HCT116 (cell line): ENCODE data around the gene MICAL1. TPM values are rescaled to one million over a fixed set of nuclear protein-coding genes. Genes with fewer than 3 reads are reported as not detected.

Experiments used
- ATAC-seq: fragments of 200-7000 bp; cut with Tn5 transposase; 2 replicates; pipeline ENCODE4 v1.9.1; 2020; ENCODE audit warnings: mild to moderate bottlenecking, moderate library complexity
- BruUV-seq: library from RNA; stranded (reverse); fragments of 400-500 nt; replicated peaks from 2 replicates; lab custom pipeline; 2021; lab: Mats Ljungman, UMichigan
- CTCF ChIA-PET: fragments of 300-600 bp; sonication (Branson Sonifier 250); formaldehyde crosslinking; loops from one replicate; lab custom pipeline; 2021; ENCODE audit warnings: antibody characterized with exemption; lab: Charles Lee
- POLR2A ChIA-PET: fragments of 300-600, 350-600 bp; sonication (Branson Sonifier 250); formaldehyde crosslinking; loops from one replicate; lab custom pipeline; 2021; ENCODE audit warnings: antibody characterized with exemption; lab: Charles Lee
- RAD21 ChIA-PET, 2 experiments: fragments of 300-600 bp; sonication (Branson Sonifier 250); formaldehyde crosslinking; loops; one replicate each; lab custom pipeline; 2023; ENCODE audit warnings: low total read pairs in 2 of 2; ENCODE audit not compliant: uncharacterized antibody in 2 of 2, unreplicated experiment in 2 of 2, low non-redundant PET in 1 of 2; lab: Charles Lee
- DNase-seq: peaks from one replicate; pipeline ENCODE4 v3.0.0-alpha.2; 2010; ENCODE audit warnings: low read depth, low spot score
- H2AFZ ChIP-seq: fragments of 200-600 bp; shearing (Covaris generic), sonication (generic); 2 replicates; pipeline ENCODE4 v1.6.1; 2017; ENCODE audit warnings: low read depth, mixed run types, mixed read lengths, antibody characterized with exemption, low read length; ENCODE audit not compliant: poor library complexity, severe bottlenecking
- H3K27ac ChIP-seq: 2 replicates; pipeline ENCODE4 v1.5.1; 2012; ENCODE audit warnings: low read depth, low read length
- H3K27me3 ChIP-seq: fragments of 200-600 bp; sonication (generic); 2 replicates; pipeline ENCODE4 v1.6.1; 2016; ENCODE audit warnings: mixed run types, low read length, mixed read lengths; ENCODE audit not compliant: insufficient read depth
- H3K36me3 ChIP-seq, 2 experiments: fragments of 200-500 bp in 1 of 2; fragments of 200-600 bp in 1 of 2; sonication (Bioruptor generic) in 1 of 2; sonication (generic) in 1 of 2; 2 replicates each; pipeline versions ENCODE4 v1.5.1 to v1.6.1; 2014 to 2016; ENCODE audit warnings: low read length in 2 of 2, inconsistent platforms in 1 of 2, mixed read lengths in 1 of 2, mixed run types in 1 of 2; ENCODE audit not compliant: insufficient read depth in 2 of 2, control insufficient read depth in 1 of 2
- H3K4me1 ChIP-seq, 2 experiments: fragments of 200-600 bp in 1 of 2; sonication (generic) in 1 of 2; 2 replicates each; pipeline versions ENCODE4 v1.5.1 to v1.6.1; 2012 to 2017; ENCODE audit warnings: low read length in 2 of 2, inconsistent platforms in 1 of 2, mild to moderate bottlenecking in 1 of 2, mixed read lengths in 1 of 2, mixed run types in 1 of 2, moderate library complexity in 1 of 2; ENCODE audit not compliant: insufficient read depth in 2 of 2, control insufficient read depth in 1 of 2
- H3K4me2 ChIP-seq: fragments of 200-600 bp; sonication (generic); 2 replicates; pipeline ENCODE4 v1.6.1; 2017; ENCODE audit warnings: mixed run types, low read length, mixed read lengths
- H3K4me3 ChIP-seq, 2 experiments: fragments of 200-600 bp in 1 of 2; sonication (generic) in 1 of 2; replicated peaks in 1 of 2; 2 replicates each; pipeline ENCODE4 v1.5.1; 2011 to 2016; ENCODE audit warnings: low read length in 2 of 2, control low read depth in 1 of 2, low read depth in 1 of 2, mild to moderate bottlenecking in 1 of 2, mixed read lengths in 1 of 2, mixed run types in 1 of 2
- H3K79me2 ChIP-seq: fragments of 200-600 bp; sonication (generic); 2 replicates; pipeline ENCODE4 v1.6.1; 2017; ENCODE audit warnings: mild to moderate bottlenecking, mixed run types, low read length, moderate library complexity, mixed read lengths; ENCODE audit not compliant: insufficient read depth
- H3K9ac ChIP-seq: fragments of 200-600 bp; sonication (generic); 2 replicates; pipeline ENCODE4 v1.6.1; 2016; ENCODE audit warnings: low read length, mixed read lengths
- H3K9me2 ChIP-seq: fragments of 200-600 bp; sonication (generic), shearing (Covaris generic); 2 replicates; pipeline ENCODE4 v1.6.1; 2017; ENCODE audit warnings: mixed run types, mild to moderate bottlenecking, moderate library complexity; ENCODE audit not compliant: insufficient read depth
- H3K9me3 ChIP-seq, 2 experiments: fragments of 200-500 bp in 1 of 2; fragments of 200-600 bp in 1 of 2; sonication (Bioruptor generic) in 1 of 2; sonication (generic) in 1 of 2; 2 replicates each; pipeline ENCODE4 v1.6.1; 2014 to 2017; ENCODE audit warnings: low read length in 2 of 2, mixed read lengths in 2 of 2, inconsistent platforms in 1 of 2, low read depth in 1 of 2, mild to moderate bottlenecking in 1 of 2, mixed run types in 1 of 2, moderate library complexity in 1 of 2; ENCODE audit not compliant: control insufficient read depth in 1 of 2, insufficient read depth in 1 of 2
- H4K20me1 ChIP-seq: fragments of 200-600 bp; sonication (generic), shearing (Covaris generic); 2 replicates; pipeline ENCODE4 v1.6.1; 2017; ENCODE audit warnings: mixed run types, mild to moderate bottlenecking, moderate library complexity; ENCODE audit not compliant: insufficient read depth
- ATF3 ChIP-seq: IDR thresholded peaks from 2 replicates; pipeline ENCODE4 v1.6.1; 2012
- EZH2phosphoT487 ChIP-seq: fragments of 200-600 bp; IDR thresholded peaks from 2 replicates; pipeline ENCODE4 v1.6.1; 2018; ENCODE audit warnings: antibody characterized with exemption, borderline replicate concordance
- JUND ChIP-seq: IDR thresholded peaks from 2 replicates; pipeline ENCODE4 v1.6.1; 2012
- RAD21 ChIP-seq: IDR thresholded peaks from 2 replicates; pipeline ENCODE4 v1.6.1; 2012; ENCODE audit warnings: low read depth, mild to moderate bottlenecking
- TCF7L2 ChIP-seq: IDR thresholded peaks from 2 replicates; pipeline ENCODE4 v1.7.0; 2011; ENCODE audit warnings: borderline replicate concordance, inconsistent platforms; ENCODE audit not compliant: insufficient read depth, insufficient read length; ENCODE audit errors: extremely low read depth
- YY1 ChIP-seq: IDR thresholded peaks from 2 replicates; pipeline ENCODE4 v1.6.1; 2011; ENCODE audit warnings: low read length, low read depth, moderate library complexity, mild to moderate bottlenecking; ENCODE audit not compliant: insufficient replicate concordance; ENCODE audit errors: extremely low read depth
- ZBTB33 ChIP-seq: IDR thresholded peaks from 2 replicates; pipeline ENCODE4 v1.6.1; 2011; ENCODE audit warnings: mild to moderate bottlenecking, low read length, moderate library complexity; ENCODE audit not compliant: insufficient replicate concordance; ENCODE audit errors: extremely low read depth
- ZNF274 ChIP-seq: fragments of 200-500 bp; sonication (Bioruptor generic); IDR thresholded peaks from 2 replicates; pipeline ENCODE4 v1.6.1; 2014; ENCODE audit warnings: mild to moderate bottlenecking, low read depth, low read length, inconsistent platforms
- intact Hi-C: fragments of 100-400 bp; cut with micrococcal nuclease; formaldehyde crosslinking; loops from 2 replicates; pipeline ENCODE4 v1.10.0; 2022
- total RNA-seq: library from RNA; stranded (reverse); gene quantifications from one replicate; pipeline ENCODE4 v1.2.1, GENCODE V29; 2021; ENCODE audit not compliant: unreplicated experiment
- TF ChIP-seq, protein P1 (sequence below), 3 experiments: fragments of 200-600 bp in 1 of 3; sonication (generic) in 1 of 3; IDR thresholded peaks in 2 of 3; conservative IDR thresholded peaks in 1 of 3; 2 replicates each; pipeline ENCODE4 v1.5.1; 2012 to 2017; ENCODE audit warnings: low read depth in 2 of 3, low read length in 2 of 3, antibody characterized with exemption in 1 of 3, borderline replicate concordance in 1 of 3, control low read depth in 1 of 3, mild to moderate bottlenecking in 1 of 3, mixed read lengths in 1 of 3, mixed run types in 1 of 3, moderate library complexity in 1 of 3; ENCODE audit not compliant: insufficient read depth in 1 of 3

MICAL1 gene
- total RNA-seq, 1 experiment from 2014 or later, result 23.9 TPM

DNA sequence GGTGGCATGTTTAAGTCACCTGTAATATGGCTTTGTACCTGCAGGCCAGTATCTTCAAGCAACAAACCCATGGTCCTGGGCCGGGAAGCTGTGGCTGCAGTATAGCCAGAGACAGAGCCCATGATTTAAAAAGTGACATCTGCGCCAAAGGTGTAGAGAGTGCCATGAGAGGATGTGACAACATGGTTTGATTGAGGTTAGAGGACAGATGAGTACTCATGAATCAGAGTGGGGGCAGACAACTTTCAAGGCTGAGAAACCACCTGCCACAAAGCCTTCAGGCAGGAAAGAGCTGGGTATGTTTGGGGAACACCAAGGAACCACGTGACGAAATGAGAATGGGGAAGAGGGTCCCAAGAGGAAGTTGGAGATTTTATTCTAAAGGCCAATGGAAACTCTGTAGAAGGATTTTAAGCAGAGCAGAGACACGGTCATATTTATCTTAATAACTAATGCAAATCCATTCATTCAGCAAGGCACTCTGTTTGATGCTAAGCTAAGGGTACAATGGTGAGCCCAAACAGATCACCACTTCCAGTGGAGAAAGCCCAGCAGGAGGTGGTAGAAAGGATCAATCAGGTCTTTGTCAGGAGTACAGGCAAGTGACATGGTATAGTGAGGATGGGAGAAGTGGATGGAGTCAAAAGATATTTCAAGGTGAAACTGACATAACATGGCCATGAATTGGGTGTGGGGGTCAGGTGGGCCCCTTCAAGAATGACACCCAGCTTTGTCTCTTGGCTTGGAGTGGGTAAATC, 3.4 kb upstream of the MICAL1 start:
- Histone ChIP-seq H3K9me3 (no peaks in the 10 kb centered on the region), H3K4me2 (no peak overlapping the region), H3K36me3 (peaks cover 10 to 12% of the 10 kb centered on the region in 2 experiments; a peak in 3 of 4 replicates), H2AFZ (no peak overlapping the region), H3K4me3 (no peak overlapping the region), H4K20me1 (peaks cover 5% of the 10 kb centered on the region; the same call in 1 of the 2 replicates), H3K9me2 (no peaks in the 10 kb centered on the region), H3K9ac (no peak overlapping the region), H3K27ac (no peak overlapping the region), H3K27me3 (no peaks in the 10 kb centered on the region), H3K79me2 (peaks cover 8% of the 10 kb centered on the region), H3K4me1 (peaks cover 4 to 43% of the 10 kb centered on the region in 2 experiments; a peak in 3 of 4 replicates)
- ChIA-PET CTCF (no interaction called here), POLR2A (no interaction called here), RAD21 (no interaction called here)
- BruUV-seq, result no TSS peak
- intact Hi-C loops, result no loop called here
- DNase-seq (no peak), ATAC-seq (no peak)
- TF ChIP-seq RAD21, result no peak
- no peak for TF ChIP-seq ATF3
- no peak for TF ChIP-seq ZNF274
- no peak for TF ChIP-seq EZH2phosphoT487

DNA sequence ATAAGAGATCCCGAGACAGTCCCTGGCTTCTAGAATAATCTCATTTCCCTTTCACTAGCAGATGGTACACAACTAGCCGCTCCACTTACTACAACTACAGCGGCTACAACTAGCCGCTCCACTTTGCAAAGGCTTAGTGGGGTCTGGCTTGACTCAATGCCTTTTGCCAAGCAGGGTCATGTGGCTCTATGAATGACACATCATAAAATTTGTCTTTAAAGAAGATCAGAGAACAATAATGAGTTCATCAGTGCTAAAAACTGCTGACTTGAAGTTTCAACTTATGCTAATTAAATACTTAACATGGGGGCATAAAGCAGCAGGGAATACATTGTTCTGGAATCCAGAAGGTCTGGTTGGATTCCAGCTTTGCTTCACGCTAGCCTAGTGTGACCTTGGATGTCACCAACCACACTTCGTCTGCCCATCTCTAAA, 2.0 kb upstream of the MICAL1 start:
- Histone ChIP-seq H3K4me3 (no peak overlapping the region), H3K36me3 (peaks cover 4 to 9% of the 10 kb centered on the region in 2 experiments; a peak in 3 of 4 replicates), H3K9ac (no peak overlapping the region), H3K9me2 (no peaks in the 10 kb centered on the region), H3K79me2 (no peaks in the 10 kb centered on the region), H3K4me2 (no peak overlapping the region), H3K27me3 (no peaks in the 10 kb centered on the region), H3K9me3 (no peaks in the 10 kb centered on the region), H2AFZ (no peak overlapping the region), H4K20me1 (no peaks in the 10 kb centered on the region), H3K4me1 (peaks cover 4 to 43% of the 10 kb centered on the region in 2 experiments; a peak in 3 of 4 replicates), H3K27ac (no peak overlapping the region)
- intact Hi-C loops, result no loop called here
- BruUV-seq, result no TSS peak
- ChIA-PET CTCF (no interaction called here), POLR2A (no interaction called here), RAD21 (no interaction called here)
- ATAC-seq (no peak), DNase-seq (no peak)
- TF ChIP-seq, protein P1, sequence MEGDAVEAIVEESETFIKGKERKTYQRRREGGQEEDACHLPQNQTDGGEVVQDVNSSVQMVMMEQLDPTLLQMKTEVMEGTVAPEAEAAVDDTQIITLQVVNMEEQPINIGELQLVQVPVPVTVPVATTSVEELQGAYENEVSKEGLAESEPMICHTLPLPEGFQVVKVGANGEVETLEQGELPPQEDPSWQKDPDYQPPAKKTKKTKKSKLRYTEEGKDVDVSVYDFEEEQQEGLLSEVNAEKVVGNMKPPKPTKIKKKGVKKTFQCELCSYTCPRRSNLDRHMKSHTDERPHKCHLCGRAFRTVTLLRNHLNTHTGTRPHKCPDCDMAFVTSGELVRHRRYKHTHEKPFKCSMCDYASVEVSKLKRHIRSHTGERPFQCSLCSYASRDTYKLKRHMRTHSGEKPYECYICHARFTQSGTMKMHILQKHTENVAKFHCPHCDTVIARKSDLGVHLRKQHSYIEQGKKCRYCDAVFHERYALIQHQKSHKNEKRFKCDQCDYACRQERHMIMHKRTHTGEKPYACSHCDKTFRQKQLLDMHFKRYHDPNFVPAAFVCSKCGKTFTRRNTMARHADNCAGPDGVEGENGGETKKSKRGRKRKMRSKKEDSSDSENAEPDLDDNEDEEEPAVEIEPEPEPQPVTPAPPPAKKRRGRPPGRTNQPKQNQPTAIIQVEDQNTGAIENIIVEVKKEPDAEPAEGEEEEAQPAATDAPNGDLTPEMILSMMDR (IDR thresholded peaks at IDR 0.05 in 2 of 3, conservative IDR thresholded peaks at IDR 0.05 in 1 of 3; ENCODE audit: borderline replicate concordance in 1 of 3, insufficient read depth in 1 of 3, low read depth in 2 of 3, low read length in 2 of 3), result no peak
- TF ChIP-seq YY1 (no peak), JUND (no peak), ZBTB33 (no peak), TCF7L2 (no peak)
